ENCODE results near the gene NKD2. TPM values are rescaled to one million over a fixed set of nuclear protein-coding genes. Genes with fewer than 3 reads are reported as not detected.

Gene NKD2

DNA sequence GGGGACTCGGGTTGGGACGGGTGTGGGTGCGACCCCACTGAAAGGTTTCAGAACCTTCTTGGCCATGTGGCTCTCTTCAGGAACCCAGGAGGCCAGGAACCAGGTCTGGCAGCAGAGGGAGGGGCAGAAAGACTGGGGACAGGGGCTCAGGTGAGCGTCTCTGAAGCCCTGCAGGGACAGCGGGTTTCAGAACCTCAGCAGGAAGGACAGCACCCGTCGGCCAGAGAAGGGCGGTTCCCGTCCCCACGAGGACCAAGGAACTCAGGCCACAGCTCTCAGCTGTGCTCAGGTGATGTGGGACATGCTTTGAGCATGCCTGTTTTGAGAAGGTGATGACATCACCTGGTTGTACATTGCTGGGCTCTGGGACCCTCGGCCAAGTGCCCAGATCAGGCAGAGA is 77.5 kb downstream of the NKD2 start:
- Histone ChIP-seq H3K36me3 (ENCODE audit: insufficient read depth, low read length) (no peaks in the 10 kb centered on the region), H3K4me1 (ENCODE audit: control insufficient read depth, insufficient read depth, low read length) (no peaks in the 10 kb centered on the region), H3K9ac (ENCODE audit: low read depth, low read length) (no peak overlapping the region), H3K27me3 (ENCODE audit: control insufficient read depth, insufficient read depth, low read length) (no peaks in the 10 kb centered on the region), H3K4me3 (ENCODE audit: low read length) (no peak overlapping the region), H3K9me3 (replicated peaks; ENCODE audit: low read length) (no peaks in the 10 kb centered on the region), H3K4me2 (ENCODE audit: low read length) (no peak overlapping the region)

DNA sequence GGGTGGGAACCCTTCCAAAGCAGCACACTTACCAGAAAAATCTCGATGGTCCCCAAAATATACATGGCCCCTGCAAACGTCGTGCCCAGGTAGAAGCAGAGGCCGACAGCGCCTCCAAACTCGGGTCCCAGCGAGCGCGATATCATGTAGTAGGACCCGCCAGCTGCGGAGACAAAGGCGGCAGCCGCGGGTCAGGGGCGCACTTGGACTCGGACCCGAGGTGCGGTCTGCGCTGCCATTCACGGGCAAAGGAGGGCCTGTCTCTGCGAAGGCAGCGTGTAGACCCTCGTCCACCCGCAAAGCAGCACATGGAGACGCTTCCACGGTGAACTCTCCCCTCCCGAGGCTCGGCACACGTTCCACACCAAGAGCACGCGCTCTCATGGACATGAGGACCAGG is 78.3 kb downstream of the NKD2 start:
- no peaks in the 10 kb centered on the region for H3K27me3 ChIP-seq (ENCODE audit: control insufficient read depth, insufficient read depth, low read length)
- no peaks in the 10 kb centered on the region for H3K4me1 ChIP-seq (ENCODE audit: control insufficient read depth, insufficient read depth, low read length)
- no peak overlapping the region for H3K9ac ChIP-seq (ENCODE audit: low read depth, low read length)
- no peaks in the 10 kb centered on the region for H3K36me3 ChIP-seq (ENCODE audit: insufficient read depth, low read length)
- no peak overlapping the region for H3K4me3 ChIP-seq (ENCODE audit: low read length)
- no peak overlapping the region for H3K4me2 ChIP-seq (ENCODE audit: low read length)
- no peaks in the 10 kb centered on the region for H3K9me3 ChIP-seq (replicated peaks; ENCODE audit: low read length)

DNA sequence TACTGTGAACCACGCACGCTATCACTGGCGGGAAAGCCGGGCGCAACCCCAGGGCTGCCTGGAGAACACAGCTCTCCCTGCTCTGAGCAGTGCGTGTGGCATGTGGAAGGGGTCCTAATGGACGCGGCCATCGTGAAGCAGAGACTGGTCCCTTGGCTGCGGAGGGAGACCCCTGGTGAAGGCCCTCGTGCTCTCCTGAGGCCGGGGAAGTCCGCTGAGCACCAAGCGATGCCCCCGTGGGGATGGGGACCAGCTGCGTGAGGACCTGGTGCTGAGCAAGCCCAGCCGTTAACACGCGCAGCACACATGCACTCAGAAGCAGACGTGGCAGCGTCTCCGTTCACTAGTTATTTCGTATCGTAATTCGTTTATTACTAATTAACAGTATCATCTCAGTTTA is 78.8 kb downstream of the NKD2 start:
- no peaks in the 10 kb centered on the region for H3K9me3 ChIP-seq (replicated peaks; ENCODE audit: low read length)
- H3K36me3 ChIP-seq (ENCODE audit: insufficient read depth, low read length): no peaks in the 10 kb centered on the region
- H3K4me3 ChIP-seq (ENCODE audit: low read length): no peak overlapping the region
- H3K9ac ChIP-seq (ENCODE audit: low read depth, low read length): no peak overlapping the region
- H3K27me3 ChIP-seq (ENCODE audit: control insufficient read depth, insufficient read depth, low read length): no peaks in the 10 kb centered on the region
- no peak overlapping the region for H3K4me2 ChIP-seq (ENCODE audit: low read length)
- H3K4me1 ChIP-seq (ENCODE audit: control insufficient read depth, insufficient read depth, low read length): no peaks in the 10 kb centered on the region

GRCh38 chr5:1088031-1088430 is 79.4 kb downstream of the NKD2 start:
- Histone ChIP-seq H3K4me1 (ENCODE audit: control insufficient read depth, insufficient read depth, low read length) (no peaks in the 10 kb centered on the region), H3K27me3 (ENCODE audit: control insufficient read depth, insufficient read depth, low read length) (no peaks in the 10 kb centered on the region), H3K4me2 (ENCODE audit: low read length) (no peak overlapping the region), H3K4me3 (ENCODE audit: low read length) (no peak overlapping the region), H3K9ac (ENCODE audit: low read depth, low read length) (no peak overlapping the region), H3K36me3 (ENCODE audit: insufficient read depth, low read length) (no peaks in the 10 kb centered on the region), H3K9me3 (replicated peaks; ENCODE audit: low read length) (no peaks in the 10 kb centered on the region)

Small RNA genes lying within 50 kb of the gene (small RNA-seq; reads per million reads assigned to genes)
- not detected for gene MIR4635
